ENCODE results near the gene ST6GALNAC5. TPM values are rescaled to one million over a fixed set of nuclear protein-coding genes. Genes with fewer than 3 reads are reported as not detected.

The ST6GALNAC5 gene
- total RNA-seq, 1 donor from 2014 or later: 0.87 TPM

DNA sequence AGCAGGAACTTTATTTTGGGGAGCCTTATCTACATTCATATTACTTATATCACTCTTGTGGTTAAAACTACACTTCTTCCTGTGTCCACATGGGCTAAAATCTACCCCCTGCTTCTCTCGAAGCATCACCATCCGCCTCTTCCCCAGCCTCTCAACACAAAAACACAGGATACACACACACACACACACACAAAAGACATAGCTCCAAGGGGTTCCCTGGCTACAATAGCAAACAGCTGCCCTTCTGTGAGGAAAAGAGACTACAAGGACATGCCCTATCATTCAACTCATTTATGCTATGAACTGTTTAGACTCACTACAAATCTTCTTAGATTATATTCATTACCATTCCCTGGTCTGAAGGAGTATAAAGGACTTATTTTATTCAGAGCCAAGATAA, 197.0 kb downstream of the ST6GALNAC5 start:
- no peak overlapping the region for H3K4me3 Mint-ChIP-seq (ENCODE audit: unreplicated experiment)
- no peak overlapping the region for H3K27ac Mint-ChIP-seq (ENCODE audit: unreplicated experiment)
- peaks cover 12% of the 10 kb centered on the region for H3K4me1 Mint-ChIP-seq (ENCODE audit: unreplicated experiment)
- H3K27me3 Mint-ChIP-seq (ENCODE audit: unreplicated experiment): peaks cover 3% of the 10 kb centered on the region
- TF ChIP-seq, protein P1, sequence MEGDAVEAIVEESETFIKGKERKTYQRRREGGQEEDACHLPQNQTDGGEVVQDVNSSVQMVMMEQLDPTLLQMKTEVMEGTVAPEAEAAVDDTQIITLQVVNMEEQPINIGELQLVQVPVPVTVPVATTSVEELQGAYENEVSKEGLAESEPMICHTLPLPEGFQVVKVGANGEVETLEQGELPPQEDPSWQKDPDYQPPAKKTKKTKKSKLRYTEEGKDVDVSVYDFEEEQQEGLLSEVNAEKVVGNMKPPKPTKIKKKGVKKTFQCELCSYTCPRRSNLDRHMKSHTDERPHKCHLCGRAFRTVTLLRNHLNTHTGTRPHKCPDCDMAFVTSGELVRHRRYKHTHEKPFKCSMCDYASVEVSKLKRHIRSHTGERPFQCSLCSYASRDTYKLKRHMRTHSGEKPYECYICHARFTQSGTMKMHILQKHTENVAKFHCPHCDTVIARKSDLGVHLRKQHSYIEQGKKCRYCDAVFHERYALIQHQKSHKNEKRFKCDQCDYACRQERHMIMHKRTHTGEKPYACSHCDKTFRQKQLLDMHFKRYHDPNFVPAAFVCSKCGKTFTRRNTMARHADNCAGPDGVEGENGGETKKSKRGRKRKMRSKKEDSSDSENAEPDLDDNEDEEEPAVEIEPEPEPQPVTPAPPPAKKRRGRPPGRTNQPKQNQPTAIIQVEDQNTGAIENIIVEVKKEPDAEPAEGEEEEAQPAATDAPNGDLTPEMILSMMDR (IDR thresholded peaks at IDR 0.05; ENCODE audit: unreplicated experiment): no peak
- H3K9me3 Mint-ChIP-seq (ENCODE audit: unreplicated experiment): no peaks in the 10 kb centered on the region
- DNase-seq (ENCODE audit: low spot score): no peak
- no peaks in the 10 kb centered on the region for H3K36me3 Mint-ChIP-seq (ENCODE audit: low read depth, unreplicated experiment)

GRCh38 chr1:77065693-77066342, 198.5 kb downstream of the ST6GALNAC5 start:
- H3K4me1 Mint-ChIP-seq (ENCODE audit: unreplicated experiment): peaks cover 8% of the 10 kb centered on the region
- no peaks in the 10 kb centered on the region for H3K36me3 Mint-ChIP-seq (ENCODE audit: low read depth, unreplicated experiment)
- H3K4me3 Mint-ChIP-seq (ENCODE audit: unreplicated experiment): no peak overlapping the region
- DNase-seq (ENCODE audit: low spot score): no peak
- TF ChIP-seq, protein P1 (IDR thresholded peaks at IDR 0.05; ENCODE audit: unreplicated experiment): no peak
- H3K27ac Mint-ChIP-seq (ENCODE audit: unreplicated experiment): no peak overlapping the region
- peaks cover 3% of the 10 kb centered on the region for H3K27me3 Mint-ChIP-seq (ENCODE audit: unreplicated experiment)
- H3K9me3 Mint-ChIP-seq (ENCODE audit: unreplicated experiment): no peaks in the 10 kb centered on the region

GRCh38 chr1:77068013-77068412, 200.7 kb downstream of the ST6GALNAC5 start:
- Mint-ChIP-seq H3K27ac (ENCODE audit: unreplicated experiment) (no peak overlapping the region), H3K4me1 (ENCODE audit: unreplicated experiment) (peaks cover 4% of the 10 kb centered on the region), H3K36me3 (ENCODE audit: low read depth, unreplicated experiment) (no peaks in the 10 kb centered on the region), H3K9me3 (ENCODE audit: unreplicated experiment) (no peaks in the 10 kb centered on the region), H3K27me3 (ENCODE audit: unreplicated experiment) (no peaks in the 10 kb centered on the region), H3K4me3 (ENCODE audit: unreplicated experiment) (no peak overlapping the region)
- TF ChIP-seq, protein P1 (IDR thresholded peaks at IDR 0.05; ENCODE audit: unreplicated experiment): no peak
- no peak for DNase-seq (ENCODE audit: low spot score)

GRCh38 chr1:77076759-77077158, 209.5 kb downstream of the ST6GALNAC5 start:
- H3K36me3 Mint-ChIP-seq (ENCODE audit: low read depth, unreplicated experiment): no peaks in the 10 kb centered on the region
- no peak overlapping the region for H3K4me3 Mint-ChIP-seq (ENCODE audit: unreplicated experiment)
- no peaks in the 10 kb centered on the region for H3K9me3 Mint-ChIP-seq (ENCODE audit: unreplicated experiment)
- H3K27ac Mint-ChIP-seq (ENCODE audit: unreplicated experiment): no peak overlapping the region
- H3K4me1 Mint-ChIP-seq (ENCODE audit: unreplicated experiment): no peaks in the 10 kb centered on the region
- no peaks in the 10 kb centered on the region for H3K27me3 Mint-ChIP-seq (ENCODE audit: unreplicated experiment)
- no peak for DNase-seq (ENCODE audit: low spot score)
- TF ChIP-seq, protein P1 (IDR thresholded peaks at IDR 0.05; ENCODE audit: unreplicated experiment): no peak

DNA sequence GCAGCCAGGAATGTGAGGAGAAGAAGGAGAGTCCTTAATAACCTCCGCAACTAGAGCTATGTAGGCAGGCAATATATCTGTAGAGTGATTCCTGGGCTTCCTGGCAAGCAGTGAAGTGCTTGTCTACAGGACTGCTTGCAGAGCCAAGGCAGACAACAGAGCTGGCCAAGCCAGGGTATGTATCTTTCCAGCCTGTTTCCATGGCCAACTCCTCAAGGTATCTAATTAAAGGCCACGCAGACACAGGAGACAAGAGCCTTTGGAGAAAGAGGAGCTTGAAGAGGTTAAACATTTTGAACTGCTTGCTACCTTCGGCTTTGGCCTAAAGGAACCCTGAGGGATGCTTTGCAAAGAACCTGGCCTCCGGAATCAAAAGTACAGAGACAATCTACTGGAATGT, 214.6 kb downstream of the ST6GALNAC5 start:
- TF ChIP-seq, protein P1 (IDR thresholded peaks at IDR 0.05; ENCODE audit: unreplicated experiment): no peak
- H3K36me3 Mint-ChIP-seq (ENCODE audit: low read depth, unreplicated experiment): no peaks in the 10 kb centered on the region
- H3K4me1 Mint-ChIP-seq (ENCODE audit: unreplicated experiment): no peaks in the 10 kb centered on the region
- H3K4me3 Mint-ChIP-seq (ENCODE audit: unreplicated experiment): no peak overlapping the region
- no peaks in the 10 kb centered on the region for H3K27me3 Mint-ChIP-seq (ENCODE audit: unreplicated experiment)
- DNase-seq (ENCODE audit: low spot score): no peak
- H3K9me3 Mint-ChIP-seq (ENCODE audit: unreplicated experiment): no peaks in the 10 kb centered on the region
- no peak overlapping the region for H3K27ac Mint-ChIP-seq (ENCODE audit: unreplicated experiment)

Data from endothelial cell (in vitro differentiated cells).